Adrenal gland (tissue), 9 donors: ENCODE results near the gene LOC128125822.
A peak's percentile ranks its signal among the peaks of the same experiment; 100 is the strongest.

Experiments
- DNase-seq, 7 donors: peaks; one replicate each; pipeline ENCODE4 v3.0.0-alpha.2; 2019 to 2020
- H3K27ac ChIP-seq, 5 donors: fragments of 200-600 bp; sonication (generic) in 4 of 5; 1 replicate in 3 of 5; 2 replicates in 2 of 5; pipeline versions ENCODE4 v1.5.1 to v1.8.0; 2016 to 2020; ENCODE audit warnings: mild to moderate bottlenecking in 1 of 5
- H3K27me3 ChIP-seq: fragments of 200-600 bp; 2 replicates; pipeline ENCODE4 v1.8.0; 2021
- H3K36me3 ChIP-seq, 2 donors: fragments of 200-600 bp; replicated peaks in 1 of 2; 1 replicate in 1 of 2; 2 replicates in 1 of 2; pipeline versions ENCODE4 v1.5.1 to v1.8.0; 2018 to 2022
- H3K4me1 ChIP-seq, 2 donors: fragments of 200-600 bp; replicated peaks in 1 of 2; 1 replicate in 1 of 2; 2 replicates in 1 of 2; pipeline versions ENCODE4 v1.5.1 to v1.8.0; 2018 to 2021
- H3K4me3 ChIP-seq, 4 donors: fragments of 200-600 bp; sonication (generic) in 3 of 4; one replicate each; pipeline ENCODE4 v1.5.1; 2016 to 2018
- H3K9me3 ChIP-seq, 3 donors: fragments of 200-600 bp; sonication (generic) in 1 of 3; replicated peaks in 1 of 3; 1 replicate in 2 of 3; 2 replicates in 1 of 3; pipeline versions ENCODE4 v1.5.1 to v1.8.0; 2016 to 2021
- CTCF ChIP-seq, 6 experiments: fragments of 450-650 bp in 4 of 6; fragments of 200-600 bp in 2 of 6; sonication (generic) in 1 of 6; IDR thresholded peaks; 1 replicate in 5 of 6; 2 replicates in 1 of 6; pipeline versions ENCODE4 v1.5.1 to v1.8.0; 2016 to 2021; ENCODE audit warnings: antibody characterized with exemption in 6 of 6, mild to moderate bottlenecking in 2 of 6, moderate library complexity in 1 of 6
- POLR2A ChIP-seq, 2 donors: fragments of 450-650 bp; IDR thresholded peaks; one replicate each; pipeline ENCODE4 v1.6.1; 2017; ENCODE audit warnings: antibody characterized with exemption in 2 of 2, mild to moderate bottlenecking in 2 of 2, moderate library complexity in 1 of 2
- WGBS, 4 donors: extraction: QIAGEN DNeasy Blood & Tissue Kit in 2 of 4; methylation state at CpG; one replicate each; pipeline versions ENCODE4 v1.1.5 to v1.1.7; 2013 to 2017; 5-methylcytosine and 5-hydroxymethylcytosine counted together
- intact Hi-C, 2 donors: fragments of 100-400 bp; cut with DNase I; formaldehyde crosslinking; loops; one replicate each; pipeline versions ENCODE4 v1.14.1 to v1.15.0; 2022 to 2023
- donor health status: healthy with polysubstance abuse.
- donor health status: Bipolar disorder and iron deficiency.
- donor health status: DM: yes; HTN: yes; CAD: no.
- donor health status: DM: no; HTN: no; CAD: no.
- donor health status: DM: no; HTN: no; CAD: no.

LOC128125822 gene

GRCh38 chr6:63589952-63590411 is 17.7 kb downstream of the LOC128125822 start:
- 34 to 36% (median 35%) methylated on average over 2 of the region's 2 CpGs for WGBS, 4 donors
- no peaks in the 10 kb centered on the region for H3K4me1 ChIP-seq
- H3K36me3 ChIP-seq, result no peaks in the 10 kb centered on the region
- peak overlapping the region in 3 of 5 donors; percentile 5 to 40 (median 31) for H3K27ac ChIP-seq
- H3K27me3 ChIP-seq, result no peaks in the 10 kb centered on the region
- intact Hi-C loops, result no loop called here
- DNase-seq, result peak in 5 of 7 donors; percentile 29 to 63 (median 45)
- no peak for TF ChIP-seq CTCF (IDR thresholded peaks at IDR 0.05)
- no peak overlapping the region for H3K4me3 ChIP-seq
- H3K9me3 ChIP-seq, result no peaks in the 10 kb centered on the region

- no peaks in the 10 kb centered on the region for H3K36me3 ChIP-seq
- DNase-seq, result no peak
- no peaks in the 10 kb centered on the region for H3K27me3 ChIP-seq
- intact Hi-C loops, result no loop called here
- TF ChIP-seq POLR2A (IDR thresholded peaks at IDR 0.05) (no peak), CTCF (IDR thresholded peaks at IDR 0.05) (no peak)
- H3K4me3 ChIP-seq, result no peak overlapping the region
- no peaks in the 10 kb centered on the region for H3K9me3 ChIP-seq
- H3K27ac ChIP-seq, result no peak overlapping the region
- H3K4me1 ChIP-seq, result peaks cover 0 to 5% of the 10 kb centered on the region in 2 donors
- WGBS, 4 donors, result 93 to 96% (median 95%) methylated on average over 6 to 7 of the region's 7 CpGs
Measured at GRCh38 chr6:63592886-63593285, 20.6 kb downstream of the LOC128125822 start.

GRCh38 chr6:63597141-63598048 is 25.1 kb downstream of the LOC128125822 start:
- intact Hi-C loops, result loop anchor here in 1 of 2 donors (5.0 kb wide), 1 partner anchor 165 kb away; no protein-coding TSS in a partner anchor

More at GRCh38 chr6:63597141-63598048, 25.1 kb downstream of the LOC128125822 start:
- no peaks in the 10 kb centered on the region for H3K27me3 ChIP-seq
- no peak for TF ChIP-seq CTCF (IDR thresholded peaks at IDR 0.05)
- no peak for TF ChIP-seq POLR2A (IDR thresholded peaks at IDR 0.05)
- no peak for DNase-seq
- 43 to 47% (median 45%) methylated on average over 6 of the region's 6 CpGs for WGBS, 4 donors
- peaks cover 0 to 12% of the 10 kb centered on the region in 2 donors for H3K4me1 ChIP-seq
- no peaks in the 10 kb centered on the region for H3K36me3 ChIP-seq
- no peak overlapping the region for H3K27ac ChIP-seq
- peak overlapping the region in 2 of 4 donors; percentile 38 to 59 for H3K4me3 ChIP-seq
- H3K9me3 ChIP-seq, result no peaks in the 10 kb centered on the region
